NK-92 (cell line): ENCODE data around the gene LSM3.

ENCODE experiments used
- DNase-seq: peaks from one replicate; lab custom pipeline; 2025; ENCODE audit not compliant: unreplicated experiment; lab: John Stamatoyannopoulos, UW

LSM3 gene

DNA sequence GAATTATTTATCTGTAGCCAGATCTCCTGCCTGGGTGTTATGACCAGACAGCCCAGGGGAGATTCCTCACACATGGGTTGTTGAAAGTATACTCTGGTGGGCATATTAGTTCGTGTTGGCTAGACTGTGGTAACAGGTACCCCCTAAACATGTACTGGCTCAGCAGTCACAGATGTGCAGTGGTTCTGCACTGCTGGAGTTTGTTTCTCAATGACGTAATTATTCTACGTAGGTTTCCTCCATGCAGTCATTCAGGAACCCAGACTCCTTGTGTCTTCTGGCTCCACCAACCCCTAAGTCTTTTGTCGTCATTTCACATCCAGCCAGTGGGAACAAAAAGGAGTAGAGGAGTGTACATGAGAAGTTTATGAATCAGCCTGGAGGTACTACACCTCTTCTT lies 16.2 kb downstream of the LSM3 start:
- DNase-seq, result no peak

DNA sequence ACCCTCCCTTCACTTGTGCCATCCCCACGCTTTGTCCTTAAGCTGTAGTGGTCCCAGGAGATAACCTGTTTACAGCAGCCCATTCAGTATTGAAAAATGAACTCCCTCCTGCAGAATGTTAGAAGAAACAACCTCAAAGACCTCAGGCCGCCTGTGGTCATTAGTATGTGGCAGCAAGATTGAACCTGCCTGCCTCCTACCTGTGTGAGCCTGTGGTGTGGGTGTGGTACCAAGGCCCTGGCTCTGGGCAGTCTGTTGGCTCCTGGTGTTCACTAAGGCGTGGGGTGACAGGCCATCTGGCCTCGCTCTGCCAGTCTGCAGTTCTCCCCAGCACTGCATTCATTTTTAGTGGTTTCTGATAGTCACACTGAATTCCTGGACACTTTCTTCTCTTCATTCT lies 21.0 kb downstream of the LSM3 start:
- no peak for DNase-seq

DNA sequence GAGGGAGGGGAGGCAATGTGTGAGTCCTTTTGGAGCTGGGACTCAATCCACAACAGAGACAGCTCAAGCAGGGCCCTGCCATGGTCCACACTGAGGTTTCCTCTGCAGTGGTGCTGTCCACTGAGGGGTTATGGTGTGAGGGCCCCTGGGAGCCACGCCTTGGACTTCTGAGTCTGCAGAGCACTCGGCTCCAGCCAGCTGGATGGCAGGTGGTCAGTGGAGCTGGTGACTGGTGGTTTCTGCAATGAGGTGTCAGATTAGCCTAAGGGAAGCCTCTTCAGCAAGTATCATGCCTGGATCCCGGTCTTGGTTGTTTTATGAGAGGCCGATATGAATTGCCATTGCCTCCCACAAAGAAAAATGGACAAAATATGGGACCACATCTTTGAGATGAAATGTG lies 21.7 kb downstream of the LSM3 start:
- DNase-seq, result no peak

DNA sequence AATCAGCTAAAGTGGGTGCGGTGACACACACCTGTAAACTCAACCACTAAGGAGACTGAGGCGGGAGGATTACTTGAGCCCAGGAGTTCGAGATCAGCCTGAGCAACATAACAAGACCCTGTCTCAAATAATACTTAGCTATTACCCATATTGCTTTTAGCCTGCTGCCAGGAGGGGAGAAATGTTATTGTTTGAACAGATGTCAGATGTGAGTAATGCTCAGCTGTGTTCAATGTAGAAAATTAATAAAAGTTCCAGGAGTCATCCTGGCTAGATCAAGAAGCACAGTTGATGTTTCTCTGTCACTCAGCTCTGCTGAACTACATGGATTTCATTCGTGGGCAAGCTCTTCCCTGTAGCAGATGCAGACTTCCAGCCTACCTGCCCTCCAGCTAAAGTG lies 22.2 kb downstream of the LSM3 start:
- DNase-seq, result no peak

DNA sequence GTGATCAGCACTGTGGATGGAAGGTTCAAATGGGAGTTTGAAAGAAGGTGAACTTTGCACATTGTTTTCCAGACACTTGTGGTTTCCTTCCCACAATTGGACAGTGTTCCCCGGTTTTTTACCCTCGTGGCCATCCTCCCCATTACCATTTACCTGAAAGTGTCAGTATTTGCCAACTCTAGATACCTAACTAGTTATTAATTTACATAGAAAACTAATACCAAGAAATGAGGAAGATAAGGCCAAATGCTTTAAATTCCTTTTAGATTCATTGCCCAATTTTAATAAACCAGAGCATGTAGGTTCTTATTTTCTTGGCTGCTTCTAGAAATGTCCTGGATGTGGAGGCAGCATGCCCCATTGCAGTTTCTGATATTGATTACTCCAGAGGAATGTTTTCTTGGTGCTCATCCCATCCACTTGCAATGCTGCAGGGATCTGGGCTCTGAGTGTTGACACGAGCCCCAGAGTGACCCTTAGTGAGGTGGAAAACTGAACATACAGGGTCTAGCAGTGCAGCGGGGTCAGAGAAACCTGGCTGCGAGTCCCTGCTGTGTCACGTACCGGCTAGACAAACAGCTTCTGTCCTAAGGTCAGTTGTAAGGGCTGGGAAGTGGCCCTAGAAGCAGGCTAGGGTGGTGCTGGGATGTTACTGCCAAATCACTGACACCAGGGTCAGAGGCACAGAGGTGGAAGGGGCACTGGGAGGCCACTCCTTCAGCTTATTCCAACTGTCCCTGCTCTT lies 23.5 kb downstream of the LSM3 start:
- no peak for DNase-seq

DNA sequence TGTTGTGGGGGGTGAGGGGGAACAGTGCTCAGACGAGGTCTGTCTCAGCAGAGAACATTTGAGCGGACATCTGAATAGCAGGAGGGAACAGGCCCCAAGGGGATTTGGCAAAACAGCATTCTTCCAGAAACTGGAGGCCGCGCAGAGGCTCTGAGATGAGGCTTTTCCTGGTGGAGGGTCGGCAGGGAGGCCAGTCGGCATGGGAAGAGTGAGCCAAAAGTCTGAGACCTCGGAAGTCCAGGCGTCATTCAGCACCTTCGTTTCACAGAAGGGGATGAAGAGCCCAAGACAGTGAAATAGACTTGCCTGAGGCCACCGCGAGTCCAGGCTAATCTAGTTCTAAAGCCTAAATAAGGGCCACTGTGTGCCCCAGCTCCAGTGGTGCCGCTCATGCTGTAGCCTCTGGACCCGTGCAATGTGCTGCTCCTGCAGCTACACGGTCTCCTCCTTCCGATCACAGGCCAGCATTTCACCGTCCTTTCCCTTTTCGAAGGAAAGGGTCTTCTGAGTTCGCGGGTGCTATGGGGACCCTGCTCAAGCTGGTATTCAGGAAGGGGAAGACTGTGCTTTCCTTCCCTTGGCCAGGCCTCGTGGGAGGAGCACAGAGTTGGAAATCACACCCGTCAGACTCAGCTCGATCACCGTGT lies 24.4 kb downstream of the LSM3 start:
- DNase-seq, result no peak

DNA sequence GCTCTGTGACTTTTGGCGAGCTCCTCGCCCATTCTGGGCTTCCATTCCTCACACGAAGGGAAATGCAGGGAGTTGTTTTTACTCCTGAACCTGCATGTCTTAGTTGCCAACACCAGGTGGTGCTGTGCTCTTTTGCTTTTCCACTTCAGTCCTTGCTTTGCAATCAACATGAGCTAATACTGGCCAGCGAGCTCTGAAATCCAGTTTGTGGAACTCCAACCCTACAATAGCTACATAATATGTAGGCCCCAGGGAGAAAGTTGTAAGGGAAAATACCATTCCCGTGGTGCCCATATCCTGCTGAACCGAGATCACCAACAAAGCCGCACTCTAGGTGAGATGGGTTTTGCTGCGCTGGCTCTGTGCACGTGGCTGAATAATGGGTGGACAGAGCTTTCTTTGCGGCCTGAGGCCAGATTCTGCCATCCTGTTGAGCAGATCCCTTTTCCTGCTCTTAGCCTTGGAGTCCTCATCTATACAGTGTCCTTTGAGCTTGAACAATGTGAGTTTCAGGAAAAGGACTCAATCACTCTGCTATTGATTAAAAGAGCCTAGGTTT lies 25.0 kb downstream of the LSM3 start:
- no peak for DNase-seq

DNA sequence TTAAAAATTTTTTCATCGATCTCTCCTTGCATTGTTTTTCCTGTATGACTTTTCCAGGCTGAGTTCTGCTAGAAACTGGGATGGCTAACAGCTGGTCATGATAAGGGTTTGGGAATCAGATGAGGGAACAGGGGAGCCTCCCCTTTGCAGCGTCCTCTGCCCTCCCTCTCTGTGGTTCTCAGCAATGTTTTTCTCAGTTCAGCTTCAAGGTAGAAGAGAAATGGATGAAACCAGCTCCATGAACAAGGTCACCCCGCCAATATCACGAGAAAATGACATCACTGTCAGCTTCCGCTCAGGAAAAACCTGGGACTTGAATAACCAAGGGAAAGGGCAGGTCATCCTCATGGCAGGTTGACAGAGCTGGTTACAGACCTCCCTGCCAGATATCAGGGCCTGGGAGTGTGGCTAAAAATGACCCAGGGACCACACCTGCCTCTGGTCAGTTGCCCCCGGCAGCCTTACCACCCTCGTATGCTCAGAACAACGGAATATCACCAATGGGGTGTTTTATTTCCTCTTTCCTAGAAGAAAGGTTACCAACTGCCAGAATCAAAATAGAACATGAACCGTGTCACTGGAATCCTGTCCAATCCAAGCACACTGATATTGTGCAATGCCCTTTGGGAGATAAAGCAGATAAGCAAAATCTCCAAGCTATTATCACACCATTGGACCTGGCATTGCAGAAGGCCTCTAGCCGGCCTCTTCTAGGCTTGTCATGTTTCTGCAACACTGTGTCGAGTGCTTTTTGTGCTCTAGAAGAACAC lies 26.1 kb downstream of the LSM3 start:
- no peak for DNase-seq

DNA sequence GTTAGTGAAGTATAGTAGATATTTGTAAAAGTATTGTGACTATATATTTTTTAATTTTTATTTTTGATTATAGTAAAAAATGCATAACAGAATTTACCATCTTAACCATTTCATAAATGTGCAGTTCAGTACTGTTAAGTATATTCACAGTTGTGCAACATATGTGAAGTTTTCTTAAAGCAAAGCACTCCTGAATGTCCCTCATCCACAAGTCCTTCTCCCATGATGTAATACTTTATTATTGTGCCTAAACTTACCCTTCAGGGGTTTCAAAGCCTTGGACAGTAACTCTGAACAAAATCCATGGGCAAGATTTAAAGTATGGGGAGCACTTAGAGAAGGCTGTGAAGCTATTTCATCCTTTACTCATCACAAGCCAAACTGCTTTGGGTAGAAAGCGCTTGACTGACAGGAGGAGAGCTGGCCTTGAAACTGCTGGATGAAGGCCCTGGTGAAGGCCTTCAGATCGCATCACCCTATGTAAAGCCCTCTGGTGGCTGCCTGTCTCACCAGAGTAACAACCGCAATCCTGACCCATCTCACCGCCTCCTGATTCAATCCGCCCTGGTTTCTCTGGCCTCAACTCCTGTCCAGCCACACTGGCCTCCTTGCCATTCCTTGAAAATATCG lies 28.0 kb downstream of the LSM3 start:
- no peak for DNase-seq

DNA sequence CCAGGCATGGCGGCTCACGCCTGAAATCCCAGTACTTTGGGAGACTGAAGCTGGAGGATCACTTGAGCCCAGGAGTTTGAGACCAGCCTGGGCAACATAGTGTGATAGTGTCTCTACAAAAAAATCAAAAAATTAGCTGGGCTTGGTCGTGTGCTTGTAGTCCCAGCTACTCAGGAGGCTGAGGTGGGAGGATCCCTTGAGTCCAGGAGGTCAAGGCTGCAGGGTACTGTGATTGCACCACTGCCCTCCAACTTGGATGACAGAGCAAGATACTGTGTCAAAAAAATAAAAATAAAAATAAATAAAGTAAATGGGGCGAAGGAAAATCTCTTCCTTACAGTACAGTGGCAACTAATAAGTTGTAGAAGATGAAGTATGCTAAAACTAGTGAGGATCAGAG lies 29.6 kb downstream of the LSM3 start:
- no peak for DNase-seq

DNA sequence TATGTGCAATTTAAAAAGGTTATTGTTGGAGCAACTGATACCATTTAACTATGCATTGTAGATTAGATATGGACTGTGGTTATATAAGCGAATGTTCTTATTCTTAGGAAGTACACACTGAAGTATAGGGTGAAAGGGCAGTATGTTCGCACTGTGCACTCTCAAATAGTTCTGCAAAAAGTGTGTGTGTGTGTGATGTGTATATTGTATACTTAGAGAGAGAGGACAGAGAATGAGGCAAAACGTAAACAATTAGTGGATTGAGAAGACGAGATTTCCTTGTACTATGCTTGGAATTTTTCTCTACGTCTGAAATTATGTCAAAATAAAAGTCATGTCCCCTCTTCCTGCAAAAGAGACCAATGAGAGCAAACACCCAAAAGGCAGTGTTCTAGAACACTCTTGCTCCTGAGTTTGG lies 30.4 kb downstream of the LSM3 start:
- no peak for DNase-seq

DNA sequence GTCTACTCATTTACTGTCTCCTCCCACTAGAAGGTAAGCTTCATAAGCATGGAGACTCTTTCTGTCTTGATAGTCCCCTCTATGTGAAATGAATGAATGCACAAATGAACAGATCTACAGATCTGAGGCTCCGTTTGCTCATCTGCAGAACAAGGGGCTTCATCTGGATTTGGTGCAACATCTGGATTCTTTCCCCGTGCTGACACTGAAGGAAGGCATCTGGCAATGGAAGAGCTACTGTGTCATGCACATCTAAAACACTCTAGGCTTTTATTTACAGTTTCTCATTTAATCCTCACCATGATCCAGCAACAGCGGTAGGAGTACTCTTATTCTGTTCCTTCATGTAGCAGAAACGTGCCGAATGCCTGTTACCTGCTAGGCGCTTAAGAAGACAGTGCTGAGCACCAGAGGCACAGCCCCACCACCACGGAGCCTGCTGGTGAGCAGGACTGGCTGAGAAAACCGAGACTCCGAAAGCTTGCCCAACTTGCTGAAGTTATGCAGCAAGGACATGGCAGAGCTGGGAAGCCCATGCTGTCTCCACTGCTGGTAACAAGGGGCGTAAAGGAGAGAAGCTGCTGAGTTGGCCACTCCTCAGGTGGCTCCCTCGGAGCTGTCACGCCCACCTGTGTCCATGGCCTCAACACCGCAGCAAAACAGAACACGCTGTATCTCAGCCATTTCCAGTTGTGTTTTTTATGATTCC lies 31.1 kb downstream of the LSM3 start:
- no peak for DNase-seq

DNA sequence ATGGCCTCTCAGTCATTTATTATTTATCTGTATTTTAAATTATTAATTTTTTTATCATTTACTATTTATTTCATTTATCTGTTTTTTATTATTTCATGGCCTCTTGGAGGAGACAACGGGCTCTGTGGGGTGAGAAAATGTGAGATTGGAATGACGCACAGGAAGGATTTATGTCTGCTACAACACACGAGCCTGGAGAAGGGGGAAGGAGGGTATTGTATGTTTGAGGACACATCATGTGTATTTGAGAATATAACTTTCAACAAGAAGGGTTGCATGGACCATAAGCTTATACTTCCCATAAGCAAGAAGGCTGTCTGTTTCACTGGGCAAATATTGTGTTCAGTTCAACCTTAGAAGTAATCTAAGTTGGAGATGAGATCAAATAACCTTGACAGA lies 31.7 kb downstream of the LSM3 start:
- DNase-seq, result no peak

DNA sequence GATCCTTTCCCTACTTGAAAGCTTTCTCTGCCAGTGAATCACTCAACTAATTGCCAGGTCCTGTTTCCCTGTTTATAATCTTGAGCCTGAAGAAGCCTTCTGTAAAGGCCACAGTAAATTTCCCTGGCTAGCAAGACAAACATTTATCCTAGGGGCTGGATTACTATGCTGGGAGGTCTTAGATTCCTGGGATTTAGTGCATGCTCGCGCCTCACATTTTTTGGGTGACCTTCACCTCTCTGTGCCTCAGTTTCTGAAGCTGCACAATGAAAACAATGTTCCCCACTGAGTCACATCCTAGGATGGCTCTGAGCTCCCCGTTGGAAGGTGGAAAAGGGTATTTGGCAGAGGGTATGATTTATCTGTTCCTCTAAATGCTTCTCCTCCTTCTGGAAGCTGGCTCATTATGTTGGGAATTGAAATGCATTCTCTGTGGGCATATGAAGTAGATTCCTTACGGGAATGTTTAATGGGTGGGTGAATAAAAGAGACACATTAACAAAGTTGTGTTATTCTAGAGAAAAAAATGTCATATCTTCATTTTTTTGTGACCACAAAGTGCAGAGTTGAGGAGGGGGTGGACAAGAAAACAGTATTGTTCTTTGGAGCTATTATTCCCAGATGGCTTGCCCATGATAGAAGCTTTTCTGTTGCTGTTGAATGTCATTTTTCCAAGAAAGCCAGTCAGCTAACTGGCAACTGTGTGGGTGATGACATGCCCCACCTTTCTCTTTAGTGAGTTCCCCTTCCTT lies 32.4 kb downstream of the LSM3 start:
- no peak for DNase-seq

DNA sequence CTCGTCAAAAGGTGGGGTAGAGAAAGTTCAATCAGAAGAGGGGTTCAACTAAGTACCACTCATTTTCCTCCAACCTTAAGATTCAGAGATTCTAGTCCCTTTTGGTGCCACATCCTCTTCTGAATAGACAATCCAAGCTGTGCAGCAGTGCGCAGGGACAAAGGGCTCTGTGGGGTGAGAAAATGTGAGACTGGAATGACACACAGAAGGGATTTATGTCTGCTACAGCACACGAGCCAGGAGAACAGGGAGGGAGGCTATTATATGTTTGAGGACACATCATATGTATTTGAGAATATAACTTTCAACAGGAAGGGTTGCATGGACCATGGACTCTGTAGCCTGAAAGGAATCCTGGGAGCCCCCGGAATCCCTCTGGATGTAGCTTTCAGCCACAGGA lies 33.0 kb downstream of the LSM3 start:
- DNase-seq, result no peak

DNA sequence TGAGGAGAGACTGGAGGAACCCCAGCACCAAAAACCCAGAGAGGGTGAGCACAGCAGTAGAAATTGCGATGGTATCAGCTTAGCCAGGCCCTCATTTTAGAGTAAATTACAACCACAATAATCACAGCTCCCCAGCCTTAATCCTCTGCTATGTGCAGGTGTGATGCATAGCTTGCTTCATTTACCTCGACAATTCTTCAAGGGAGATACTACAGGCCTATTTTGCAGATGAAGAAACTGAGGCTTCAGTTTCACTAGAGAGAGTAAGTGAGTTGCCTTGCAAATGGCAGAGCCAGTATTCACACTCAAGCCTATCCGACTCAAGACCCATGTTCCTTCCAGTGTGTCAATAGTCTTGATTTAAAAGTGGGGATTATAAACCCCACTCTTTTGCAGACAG lies 33.4 kb downstream of the LSM3 start:
- DNase-seq, result no peak

DNA sequence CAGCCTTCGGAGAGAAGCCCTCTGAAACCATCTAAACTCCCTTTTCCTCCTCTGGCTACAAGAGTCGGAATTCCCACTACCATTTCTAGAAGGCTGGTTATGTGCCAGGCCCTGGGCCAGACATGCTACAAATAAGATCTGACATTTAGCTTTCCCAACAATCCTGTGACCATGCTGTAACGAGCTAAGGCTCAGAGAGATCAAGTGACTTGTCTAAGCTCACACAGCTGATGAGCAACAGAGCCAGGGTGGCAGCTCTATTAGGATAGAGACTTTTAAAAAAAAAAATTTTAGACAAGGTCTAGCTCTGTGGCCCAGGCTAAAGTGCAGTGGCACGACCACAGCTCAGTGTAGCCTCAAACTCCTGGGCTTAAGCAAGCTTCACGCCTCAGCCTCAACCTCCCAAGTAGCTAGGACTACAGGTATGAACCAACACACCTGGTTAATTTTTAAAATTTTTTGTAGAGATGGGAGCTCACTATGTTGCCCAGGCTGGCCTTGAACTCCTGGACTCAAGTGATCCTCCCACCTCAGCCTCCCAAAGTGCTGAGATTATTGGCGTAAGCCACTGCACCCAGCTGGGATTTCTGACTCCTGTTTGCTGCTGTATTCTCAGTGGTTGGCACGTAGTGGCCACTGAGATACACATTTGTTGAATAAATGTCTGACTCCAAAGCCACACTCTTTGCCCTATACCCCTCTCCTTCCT lies 34.6 kb downstream of the LSM3 start:
- no peak for DNase-seq

DNA sequence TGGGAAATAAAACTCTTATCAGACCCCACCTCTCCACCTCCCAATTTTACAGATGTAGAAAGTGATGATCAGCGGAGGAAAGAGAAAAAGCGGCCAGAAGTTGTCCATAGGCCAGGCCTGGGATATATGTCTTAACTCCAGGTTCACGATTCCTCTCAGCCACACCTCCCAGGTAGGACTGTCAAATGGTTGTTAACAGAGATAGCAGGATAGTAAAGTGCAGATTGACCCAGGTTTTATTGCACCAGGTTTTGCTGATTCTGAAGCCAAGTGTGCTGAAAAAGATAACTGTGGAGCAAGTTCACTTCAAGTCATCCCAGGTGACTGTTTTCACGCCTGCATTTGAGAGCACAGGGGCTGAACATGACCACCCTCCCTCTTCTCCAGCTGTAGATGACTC lies 36.1 kb downstream of the LSM3 start:
- no peak for DNase-seq

DNA sequence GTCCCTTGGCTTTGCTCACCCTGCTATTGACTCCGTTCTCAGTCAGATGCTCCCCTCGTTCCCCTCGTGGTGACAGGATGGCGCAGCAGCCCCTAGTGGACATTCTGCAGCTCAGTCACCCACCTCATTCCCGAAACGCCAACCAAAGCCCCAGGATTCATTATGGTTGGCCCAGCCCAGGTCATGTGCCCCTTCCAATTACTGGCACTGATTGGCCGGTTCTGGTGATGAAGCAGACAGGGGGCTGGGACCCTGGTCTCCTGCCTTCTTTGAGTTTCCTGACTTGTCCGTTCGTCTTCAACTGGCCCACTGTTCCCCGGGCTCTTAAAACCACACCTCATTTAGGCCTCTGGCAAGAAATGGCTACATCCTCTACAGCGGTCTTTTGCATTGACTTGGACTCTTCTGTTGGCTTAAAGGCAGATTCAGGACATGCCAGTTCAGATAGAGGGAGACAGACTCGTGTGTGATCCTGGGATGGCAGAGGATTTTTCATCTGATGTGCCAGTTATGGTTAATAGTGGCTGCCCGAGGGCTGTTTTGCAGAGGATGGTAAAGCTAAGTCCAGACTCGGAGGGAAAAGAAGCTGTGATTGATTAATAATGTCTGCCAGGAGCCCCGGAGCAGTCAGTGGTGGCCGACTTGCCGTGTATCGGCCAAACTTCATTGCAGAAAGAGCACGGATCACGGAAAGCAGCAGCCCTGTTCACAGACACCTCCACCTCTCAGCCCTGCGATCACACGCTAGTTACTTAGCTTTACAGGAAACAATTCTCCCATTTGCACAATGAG lies 37.8 kb downstream of the LSM3 start:
- no peak for DNase-seq
